ENCODE results near the gene NECTIN3.

The NECTIN3 gene, protein sequence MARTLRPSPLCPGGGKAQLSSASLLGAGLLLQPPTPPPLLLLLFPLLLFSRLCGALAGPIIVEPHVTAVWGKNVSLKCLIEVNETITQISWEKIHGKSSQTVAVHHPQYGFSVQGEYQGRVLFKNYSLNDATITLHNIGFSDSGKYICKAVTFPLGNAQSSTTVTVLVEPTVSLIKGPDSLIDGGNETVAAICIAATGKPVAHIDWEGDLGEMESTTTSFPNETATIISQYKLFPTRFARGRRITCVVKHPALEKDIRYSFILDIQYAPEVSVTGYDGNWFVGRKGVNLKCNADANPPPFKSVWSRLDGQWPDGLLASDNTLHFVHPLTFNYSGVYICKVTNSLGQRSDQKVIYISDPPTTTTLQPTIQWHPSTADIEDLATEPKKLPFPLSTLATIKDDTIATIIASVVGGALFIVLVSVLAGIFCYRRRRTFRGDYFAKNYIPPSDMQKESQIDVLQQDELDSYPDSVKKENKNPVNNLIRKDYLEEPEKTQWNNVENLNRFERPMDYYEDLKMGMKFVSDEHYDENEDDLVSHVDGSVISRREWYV

GRCh38 chr3:111071257-111072030, at the start of gene NECTIN3:
Gene NECTIN3 (plus strand): TSS chr3:111071816. CDS start chr3:111072018, 202 bp downstream.
- DNase-seq: peak; percentile 38

GRCh38 chr3:111027868-111028267, 43.7 kb upstream of the NECTIN3 start:
- no peak for DNase-seq

- no peak for DNase-seq
Measured at GRCh38 chr3:111031538-111031937, 40.1 kb upstream of the NECTIN3 start.

DNA sequence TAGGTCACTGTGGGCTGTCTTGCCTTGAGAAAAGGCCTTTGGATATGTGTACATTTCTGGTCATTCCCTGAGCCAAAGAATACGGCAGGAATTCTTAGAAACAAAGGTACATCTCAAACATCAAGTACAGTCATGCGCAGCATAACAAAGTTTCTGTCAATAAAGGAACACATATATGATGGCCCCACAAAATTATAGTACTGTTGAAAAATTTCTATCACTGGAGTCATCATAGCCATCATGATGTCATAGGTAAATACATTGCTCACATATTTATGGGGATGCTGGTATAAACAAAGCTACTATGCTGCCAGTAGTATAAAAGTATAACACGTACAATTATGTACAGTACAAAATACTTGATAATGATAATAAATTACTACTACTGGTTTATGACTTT, 38.9 kb upstream of the NECTIN3 start:
- DNase-seq: no peak

GRCh38 chr3:111033470-111034050, 38.1 kb upstream of the NECTIN3 start:
- no peak for DNase-seq

DNA sequence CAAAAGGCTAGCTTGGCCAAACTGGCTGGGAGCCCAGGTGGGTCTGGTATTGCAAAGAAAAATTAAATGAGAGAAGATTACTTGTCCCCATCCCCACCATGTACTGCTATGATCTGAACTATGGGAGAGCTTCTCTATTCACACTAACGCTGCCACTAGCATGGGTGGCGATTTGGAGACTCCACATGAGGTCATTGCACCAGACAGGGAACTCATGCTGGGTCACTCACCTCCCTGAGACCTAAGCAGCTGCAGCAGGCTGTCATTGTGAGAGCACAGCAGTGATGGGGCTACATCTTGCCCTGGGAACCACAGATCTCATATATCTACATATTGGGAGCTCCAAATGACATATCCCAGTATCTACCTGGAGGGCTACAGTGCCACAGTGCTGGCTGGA, 36.3 kb upstream of the NECTIN3 start:
- DNase-seq: no peak

DNA sequence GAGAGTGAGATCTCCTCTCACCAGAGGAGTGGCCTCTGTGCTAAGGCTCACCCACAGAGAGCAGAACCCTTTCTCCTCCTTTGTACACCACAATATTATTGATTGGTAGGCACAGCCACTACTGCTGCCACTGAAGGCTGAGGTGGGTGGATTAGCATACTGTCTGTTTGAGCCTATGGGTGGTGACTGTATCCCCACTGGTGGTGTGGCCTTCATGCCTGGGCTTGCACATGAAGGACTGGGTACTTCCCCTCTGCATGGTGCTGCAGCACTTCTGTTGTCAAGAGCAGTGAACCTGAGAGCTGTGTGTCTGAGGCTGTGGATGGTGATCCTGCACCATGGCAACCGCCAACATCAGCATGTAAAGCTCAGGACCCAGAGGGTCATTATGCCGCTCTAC, 35.7 kb upstream of the NECTIN3 start:
- DNase-seq: no peak

GRCh38 chr3:111040959-111041358, 30.7 kb upstream of the NECTIN3 start:
- no peak for DNase-seq

- DNase-seq: no peak
Measured at GRCh38 chr3:111045564-111045963, 26.1 kb upstream of the NECTIN3 start.

DNA sequence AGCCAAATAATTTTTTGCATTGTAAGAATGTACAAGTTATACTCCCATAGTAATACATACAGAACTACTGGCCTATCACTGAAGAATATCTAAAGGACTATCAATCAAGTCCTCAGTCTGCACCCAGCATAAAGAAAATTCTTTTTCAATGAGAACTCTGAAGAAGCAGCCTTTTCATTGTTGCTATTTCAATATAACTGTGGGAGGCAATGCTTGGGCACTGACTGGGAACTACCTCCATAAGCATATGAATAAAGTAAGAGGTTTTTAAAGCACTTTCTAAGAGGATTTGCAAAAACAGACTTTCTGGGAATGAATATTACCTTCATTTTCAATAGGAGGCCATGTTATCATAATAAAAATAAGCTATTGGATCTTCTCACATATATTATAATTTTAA, 24.6 kb upstream of the NECTIN3 start:
- no peak for DNase-seq

DNA sequence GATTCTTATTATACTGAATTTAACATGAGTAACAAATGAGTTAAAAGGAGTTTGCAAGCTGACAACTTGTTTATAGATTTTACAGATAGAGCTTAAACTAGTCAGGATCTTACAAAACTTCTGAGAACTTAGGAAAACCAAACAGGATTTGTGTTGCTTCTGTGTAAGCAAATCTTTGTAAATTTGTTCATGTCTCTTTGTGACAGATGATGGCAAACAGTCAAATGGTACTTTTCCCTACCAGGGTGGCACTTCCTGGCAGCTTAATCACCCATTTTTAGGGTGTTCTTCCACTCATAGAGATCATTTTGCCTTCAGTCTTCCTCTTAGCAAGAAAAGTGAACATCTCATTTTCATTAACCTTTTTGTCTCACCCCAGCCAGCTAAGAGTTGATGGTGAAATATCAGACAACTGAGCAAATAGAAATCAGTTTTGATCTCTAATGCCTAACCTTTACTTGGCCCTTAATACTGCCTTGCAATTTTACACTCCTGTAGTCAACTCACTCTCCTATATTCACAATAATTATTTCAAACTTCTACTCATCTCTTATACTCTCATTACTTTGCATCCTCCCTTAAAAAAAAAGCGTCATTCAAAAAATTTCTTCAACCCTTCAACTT, 23.7 kb upstream of the NECTIN3 start:
- no peak for DNase-seq

DNA sequence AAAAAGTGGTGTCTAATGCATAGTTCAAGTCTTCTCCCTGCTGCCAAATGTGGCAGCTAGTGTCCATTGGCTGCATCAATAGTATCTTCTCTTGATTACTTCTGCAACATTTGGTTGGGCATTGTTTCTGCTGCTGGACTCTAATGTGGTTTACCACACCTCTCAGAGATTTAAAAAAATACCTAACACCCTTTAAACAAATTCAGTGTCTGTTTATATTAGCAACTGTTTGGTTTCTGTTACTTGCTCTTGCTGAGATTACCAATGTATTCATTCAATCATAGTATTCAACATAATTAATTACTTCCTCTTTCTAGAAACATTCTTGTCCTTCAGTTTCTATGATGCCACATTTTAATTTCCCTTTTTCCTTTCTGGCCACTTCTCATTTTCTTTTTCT, 20.3 kb upstream of the NECTIN3 start:
- DNase-seq: no peak

GRCh38 chr3:111068574-111068973, 3.0 kb upstream of the NECTIN3 start:
- DNase-seq: no peak

GRCh38 chr3:111069974-111070771, 1.4 kb upstream of the NECTIN3 start:
- DNase-seq: no peak

DNA sequence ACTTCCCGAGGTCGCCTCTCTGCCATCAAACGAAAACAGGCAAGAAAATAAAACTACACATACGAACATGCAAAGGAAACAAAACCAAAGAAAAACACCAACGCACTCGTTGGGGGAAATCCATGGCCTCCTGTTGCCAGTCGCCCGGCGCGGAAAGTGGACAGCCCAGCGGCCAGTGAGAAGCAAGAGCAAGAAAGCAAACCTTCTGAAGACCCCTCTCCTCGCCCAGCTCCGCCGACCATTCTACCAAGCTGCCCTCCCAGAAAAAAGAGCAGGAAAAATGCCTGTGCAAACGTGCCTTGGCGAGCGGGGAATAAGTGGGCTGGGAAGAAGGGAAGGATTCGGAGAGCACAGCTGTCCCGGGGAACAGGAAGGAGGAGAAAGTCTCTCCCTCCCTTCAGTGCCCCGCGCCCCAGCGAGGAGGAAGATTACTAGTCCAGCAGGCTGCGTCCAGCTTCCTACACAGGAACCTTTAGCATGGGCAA, 802 bp upstream of the NECTIN3 start:
- no peak for DNase-seq

DNA sequence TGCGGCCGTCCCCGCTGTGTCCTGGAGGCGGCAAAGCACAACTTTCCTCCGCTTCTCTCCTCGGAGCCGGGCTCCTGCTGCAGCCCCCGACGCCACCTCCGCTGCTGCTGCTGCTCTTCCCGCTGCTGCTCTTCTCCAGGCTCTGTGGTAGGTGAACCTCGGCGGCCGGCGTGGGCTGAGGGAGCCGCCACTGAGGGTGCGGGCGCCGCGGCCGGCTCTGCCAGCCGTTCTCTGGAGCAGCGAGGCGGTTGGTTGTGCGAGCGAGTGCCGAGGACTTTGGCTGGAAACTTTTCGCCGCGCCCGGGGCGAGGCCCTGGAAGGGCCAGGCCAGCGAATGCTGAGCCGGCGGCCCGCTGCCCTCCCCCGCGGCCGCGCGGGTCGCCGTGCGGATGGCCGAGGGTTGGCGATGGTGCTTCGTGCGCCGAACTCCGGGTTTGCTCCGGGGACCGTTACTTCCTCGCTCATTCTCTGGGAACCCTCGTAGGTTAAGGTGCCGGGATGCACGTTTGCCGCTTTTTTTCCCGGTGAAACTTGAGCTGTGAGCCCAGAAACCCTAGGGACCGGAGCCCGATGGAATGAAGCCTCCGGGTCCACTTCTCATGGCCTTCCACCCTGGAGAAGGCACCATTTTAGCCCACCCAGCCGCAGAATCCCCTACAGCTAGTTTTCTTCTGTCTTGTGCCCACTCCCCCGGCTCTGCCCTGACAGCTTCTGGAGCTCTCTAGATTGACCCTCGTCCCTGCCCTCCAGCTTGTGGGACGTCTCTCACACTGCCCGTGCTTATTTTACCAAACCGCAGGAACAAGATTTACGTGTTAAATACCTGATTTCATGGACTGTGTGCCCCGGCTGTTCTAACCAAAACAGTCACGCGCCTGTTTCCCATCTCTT, 660 bp downstream of the NECTIN3 start:
- DNase-seq: no peak

DNA sequence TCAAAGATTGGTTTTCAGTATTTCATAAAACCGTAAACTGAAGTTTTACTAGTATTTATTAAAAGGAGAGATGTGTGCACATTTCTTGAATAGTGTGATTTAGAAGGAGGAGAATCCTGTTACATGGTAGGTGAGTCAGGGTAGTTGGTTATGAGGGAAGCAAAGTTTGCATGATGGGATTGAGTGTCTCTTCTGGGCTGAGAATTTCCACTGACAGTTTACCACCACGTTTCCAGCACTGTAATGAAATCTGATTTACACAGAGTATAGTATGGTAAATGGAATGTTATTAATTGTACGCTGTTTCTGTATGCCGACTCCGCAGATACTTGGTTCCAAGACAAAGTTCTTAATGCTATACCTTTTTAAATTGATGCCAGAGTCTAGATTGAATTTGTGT, 1.6 kb downstream of the NECTIN3 start:
- no peak for DNase-seq

- no peak for DNase-seq
Measured at GRCh38 chr3:111076732-111077131, 5.1 kb downstream of the NECTIN3 start.

DNA sequence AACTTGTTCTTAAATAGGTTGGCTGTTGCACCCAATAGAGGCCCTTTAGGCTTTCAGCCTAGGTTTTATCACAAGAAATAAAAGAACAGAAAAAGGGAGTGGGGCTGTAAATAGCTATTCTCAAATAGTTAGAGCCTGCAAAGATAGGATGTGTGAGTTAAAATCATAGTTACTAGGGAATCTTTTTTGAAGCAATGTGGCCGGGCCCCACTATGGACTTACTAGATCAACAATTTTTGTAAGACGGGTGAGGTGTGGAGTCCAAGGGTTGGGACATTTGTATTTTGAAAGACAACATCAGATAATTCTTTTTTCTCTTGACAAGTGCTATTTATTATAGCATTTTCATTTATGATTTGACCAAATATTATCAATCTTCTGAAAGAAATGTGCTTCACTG, 5.8 kb downstream of the NECTIN3 start:
- DNase-seq: no peak

- no peak for DNase-seq
Measured at GRCh38 chr3:111080413-111080812, 8.8 kb downstream of the NECTIN3 start.

GRCh38 chr3:111081008-111081545, 9.5 kb downstream of the NECTIN3 start:
- DNase-seq: no peak
